PFSK-1 (cell line): ENCODE data around the gene SH3PXD2A.

Source experiments
- POLR2AphosphoS5 ChIP-seq: IDR thresholded peaks from 2 replicates; pipeline ENCODE4 v1.6.1; 2012; ENCODE audit warnings: low read depth, mild to moderate bottlenecking, control low read depth, low read length, moderate library complexity
- SIN3A ChIP-seq: IDR thresholded peaks from 2 replicates; pipeline ENCODE4 v1.6.1; 2012; ENCODE audit warnings: mild to moderate bottlenecking, low read length, moderate library complexity, borderline replicate concordance; ENCODE audit not compliant: insufficient read depth
- TAF1 ChIP-seq: IDR thresholded peaks from 2 replicates; pipeline ENCODE4 v1.6.1; 2012; ENCODE audit warnings: low read length, control low read depth, borderline replicate concordance; ENCODE audit not compliant: insufficient read depth

GRCh38 chr10:103549349-103549685 is 306.1 kb downstream of the SH3PXD2A start:
- no peak for TF ChIP-seq SIN3A
- no peak for TF ChIP-seq POLR2AphosphoS5
- TF ChIP-seq TAF1, result no peak
